GM12878 (cell line): Measurements from ENCODE around the gene KRTAP4-16. TPM values are rescaled to one million over a fixed set of nuclear protein-coding genes. Genes with fewer than 3 reads are reported as not detected.
"Not testable (repeated sequence)": the region's sequence is repeated elsewhere in the genome, so short reads cannot be mapped to it uniquely, and the experiment has no call there.

Experiments used
- ATAC-seq: fragments of 200-7000 bp; cut with Tn5 transposase; 3 replicates; pipeline ENCODE4 v1.9.1; 2020; ENCODE audit warnings: mild to moderate bottlenecking, moderate library complexity
- BruUV-seq: library from RNA; stranded (reverse); fragments of 400-500 nt; replicated peaks from 2 replicates; lab custom pipeline; 2021; lab: Mats Ljungman, UMichigan
- CTCF ChIA-PET: fragments of 300-600 bp; sonication (Branson Sonifier 250); formaldehyde crosslinking; extraction: SDS; loops from one replicate; lab custom pipeline; 2021; ENCODE audit warnings: inconsistent platforms; lab: Yijun Ruan, JAX
- POLR2A ChIA-PET: fragments of 350-600 bp; formaldehyde crosslinking; extraction: SDS; loops from one replicate; lab custom pipeline; 2021; ENCODE audit warnings: inconsistent platforms; lab: Charles Lee
- RAD21 ChIA-PET: fragments of 300-600 bp; sonication (Branson Sonifier 250); formaldehyde crosslinking; loops from one replicate; lab custom pipeline; 2023; ENCODE audit warnings: antibody characterized with exemption; ENCODE audit not compliant: unreplicated experiment; lab: Charles Lee
- SMC1A ChIA-PET: fragments of 300-600 bp; sonication (Branson Sonifier 250); formaldehyde crosslinking; loops from one replicate; lab custom pipeline; 2023; ENCODE audit not compliant: unreplicated experiment, uncharacterized antibody; lab: Charles Lee
- DNase-seq: peaks from one replicate; pipeline ENCODE4 v3.0.0-alpha.2; 2011; ENCODE audit warnings: low read depth, low spot score
- FAIRE-seq: peaks from 3 replicates; lab custom pipeline; 2011; peaks lifted over from hg19 to GRCh38; lab: Jason Lieb, UNC
- H2AFZ ChIP-seq: 2 replicates; pipeline ENCODE4 v1.6.0; 2011; ENCODE audit warnings: low read depth, low read length, control low read depth; ENCODE audit not compliant: control insufficient read depth
- H3K27ac ChIP-seq: 2 replicates; pipeline ENCODE4 v1.5.1; 2011; ENCODE audit warnings: control low read depth; ENCODE audit not compliant: control insufficient read depth, insufficient read depth
- H3K27me3 ChIP-seq, 2 experiments: replicated peaks in 1 of 2; 2 replicates each; pipeline versions ENCODE4 v1.6.0 to v1.6.1; 2011; ENCODE audit warnings: low read length in 1 of 2; ENCODE audit not compliant: control insufficient read depth in 2 of 2, insufficient read depth in 2 of 2
- H3K36me3 ChIP-seq, 2 experiments: 2 replicates each; pipeline ENCODE4 v1.5.1; 2011; ENCODE audit warnings: low read length in 1 of 2; ENCODE audit not compliant: control insufficient read depth in 2 of 2, insufficient read depth in 2 of 2
- H3K4me1 ChIP-seq: 2 replicates; pipeline ENCODE4 v1.6.1; 2011; ENCODE audit warnings: mild to moderate bottlenecking, low read length, moderate library complexity, mixed read lengths; ENCODE audit not compliant: control insufficient read depth, insufficient read depth
- H3K4me2 ChIP-seq: 2 replicates; pipeline ENCODE4 v1.6.0; 2011; ENCODE audit warnings: control low read depth; ENCODE audit not compliant: control insufficient read depth, insufficient read depth
- H3K4me3 ChIP-seq: fragments of 200-600 bp; sonication (generic); 2 replicates; pipeline ENCODE4 v1.5.1; 2016
- H3K79me2 ChIP-seq: 2 replicates; pipeline ENCODE4 v1.6.0; 2011; ENCODE audit warnings: low read length; ENCODE audit not compliant: control insufficient read depth, insufficient read depth
- H3K9ac ChIP-seq: 2 replicates; pipeline ENCODE4 v1.8.0; 2011; ENCODE audit warnings: low read length, control low read depth, mixed read lengths; ENCODE audit not compliant: control insufficient read depth, insufficient read depth
- H3K9me3 ChIP-seq: replicated peaks from 3 replicates; pipeline ENCODE4 v1.5.1; 2011; ENCODE audit warnings: mild to moderate bottlenecking, low read length; ENCODE audit not compliant: control insufficient read depth, insufficient read depth
- H4K20me1 ChIP-seq: 2 replicates; pipeline ENCODE4 v1.6.0; 2011; ENCODE audit not compliant: control insufficient read depth, insufficient read depth
- IRF4 ChIP-seq: IDR thresholded peaks from 2 replicates; pipeline ENCODE4 v1.6.1; 2011; ENCODE audit warnings: low read depth, low read length
- SIX5 ChIP-seq: IDR thresholded peaks from 2 replicates; pipeline ENCODE4 v1.6.1; 2011; ENCODE audit warnings: mild to moderate bottlenecking, low read depth, low read length, moderate library complexity; ENCODE audit not compliant: severe bottlenecking
- TCF3 ChIP-seq: IDR thresholded peaks from 2 replicates; pipeline ENCODE4 v1.6.1; 2012; ENCODE audit warnings: low read depth, mild to moderate bottlenecking, low read length, borderline replicate concordance; ENCODE audit not compliant: insufficient read depth
- WRNIP1 ChIP-seq: IDR thresholded peaks from 2 replicates; pipeline ENCODE4 v1.6.1; 2011; ENCODE audit warnings: low read depth, low read length, improper control_type of control experiment, borderline replicate concordance
- ZBED1 ChIP-seq: IDR thresholded peaks from 2 replicates; pipeline ENCODE4 v1.6.1; 2016; ENCODE audit warnings: borderline replicate concordance
- ZNF207 ChIP-seq: fragments of 450-650 bp; IDR thresholded peaks from 2 replicates; pipeline ENCODE4 v1.6.1; 2014; ENCODE audit warnings: antibody characterized with exemption, mild to moderate bottlenecking, borderline replicate concordance
- whole genome bisulfite sequencing: methylation state at CpG from one replicate; pipeline ENCODE4 v1.1.6; 2016; ENCODE audit warnings: low lambda C conversion rate; ENCODE audit not compliant: insufficient replicate concordance, insufficient coverage; ENCODE audit errors: missing lambda C conversion rate; 5-methylcytosine and 5-hydroxymethylcytosine counted together
- in situ Hi-C: fragments of 300-500 bp; cut with MboI; formaldehyde crosslinking; loops from 9 replicates; pipeline ENCODE4 v1.14.3; 2018; ENCODE audit warnings: mixed read lengths
- intact Hi-C: fragments of 100-400 bp; cut with micrococcal nuclease; formaldehyde crosslinking; loops from one replicate; pipeline ENCODE4 v1.14.2; 2022; ENCODE audit not compliant: unreplicated experiment
- polyA plus RNA-seq, 11 experiments: library from polyadenylated mRNA; depleted of rRNA in 4 of 11; unstranded in 6 of 11; stranded (reverse) in 5 of 11; fragments of >200 nt; fragmentation: Nextera tagmentation in 4 of 11; fragmentation: Illumina TruSeq in 1 of 11; extraction: Ambion mirVana in 4 of 11; extraction: Trizol in 1 of 11; gene quantifications; 1 replicate in 1 of 11; 2 replicates in 10 of 11; pipeline versions ENCODE4 v1.2.1 to v1.2.3, GENCODE V29; 2011 to 2016; ENCODE audit warnings: inconsistent platforms in 2 of 11, missing spikeins in 2 of 11, low read depth in 1 of 11
- total RNA-seq, 4 experiments: library from RNA; depleted of rRNA in 3 of 4; stranded (reverse); fragments of >200 nt in 3 of 4; fragmentation: Illumina TruSeq in 1 of 4; extraction: Trizol in 1 of 4; gene quantifications; 2 replicates each; pipeline versions ENCODE4 v1.2.1 to v1.2.3, GENCODE V29; 2013 to 2021
- TF ChIP-seq, protein P1 (sequence below): fragments of 450-650 bp; IDR thresholded peaks from 2 replicates; pipeline ENCODE4 v1.6.1; 2017; ENCODE audit warnings: mild to moderate bottlenecking, moderate library complexity

KRTAP4-16 gene
- total and polyA plus RNA-seq, 10 of the 15 experiments (the other 5 are each of a cell fraction or from before 2014, with no cell fraction given): not detected

DNA sequence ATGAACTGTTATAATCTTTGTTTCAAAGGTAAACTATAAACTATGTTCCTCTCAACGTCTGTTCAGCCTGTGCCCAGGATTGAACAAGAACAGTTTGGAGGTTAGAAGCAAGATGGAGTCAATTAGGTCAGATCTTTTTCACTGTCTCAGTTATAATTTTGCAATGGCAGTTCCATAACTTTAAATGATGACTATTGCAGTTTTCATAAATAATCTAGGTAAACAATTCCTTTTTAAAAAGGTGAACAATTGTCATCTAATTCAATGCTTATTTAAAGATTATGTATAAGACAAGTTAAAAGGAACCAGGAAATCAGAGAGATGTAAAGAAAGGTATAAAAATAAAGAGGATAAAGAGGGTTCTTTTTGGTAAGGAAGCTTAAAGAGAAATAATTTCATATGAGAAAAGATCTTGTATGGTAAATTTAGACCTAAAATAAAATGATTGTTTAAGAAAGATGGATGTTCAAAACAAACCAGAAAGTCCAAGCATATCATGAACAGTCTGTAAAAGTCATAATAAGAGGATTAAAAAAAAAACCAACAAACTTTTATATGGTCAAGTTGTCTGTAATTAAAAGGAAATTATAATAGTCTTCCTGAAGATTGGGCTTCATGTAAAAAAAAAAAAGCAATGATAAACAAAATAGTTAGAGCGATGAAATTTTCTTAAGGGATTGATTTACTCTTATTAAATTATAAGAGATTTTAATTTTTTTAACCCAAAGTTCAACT, 9.3 kb upstream of the KRTAP4-16 start (continued):
- no peak for TF ChIP-seq ZNF207
- no peak for TF ChIP-seq ZBED1
- no peak for TF ChIP-seq WRNIP1
- TF ChIP-seq SIX5: no peak
- no peak for TF ChIP-seq TCF3
- TF ChIP-seq, protein P1, sequence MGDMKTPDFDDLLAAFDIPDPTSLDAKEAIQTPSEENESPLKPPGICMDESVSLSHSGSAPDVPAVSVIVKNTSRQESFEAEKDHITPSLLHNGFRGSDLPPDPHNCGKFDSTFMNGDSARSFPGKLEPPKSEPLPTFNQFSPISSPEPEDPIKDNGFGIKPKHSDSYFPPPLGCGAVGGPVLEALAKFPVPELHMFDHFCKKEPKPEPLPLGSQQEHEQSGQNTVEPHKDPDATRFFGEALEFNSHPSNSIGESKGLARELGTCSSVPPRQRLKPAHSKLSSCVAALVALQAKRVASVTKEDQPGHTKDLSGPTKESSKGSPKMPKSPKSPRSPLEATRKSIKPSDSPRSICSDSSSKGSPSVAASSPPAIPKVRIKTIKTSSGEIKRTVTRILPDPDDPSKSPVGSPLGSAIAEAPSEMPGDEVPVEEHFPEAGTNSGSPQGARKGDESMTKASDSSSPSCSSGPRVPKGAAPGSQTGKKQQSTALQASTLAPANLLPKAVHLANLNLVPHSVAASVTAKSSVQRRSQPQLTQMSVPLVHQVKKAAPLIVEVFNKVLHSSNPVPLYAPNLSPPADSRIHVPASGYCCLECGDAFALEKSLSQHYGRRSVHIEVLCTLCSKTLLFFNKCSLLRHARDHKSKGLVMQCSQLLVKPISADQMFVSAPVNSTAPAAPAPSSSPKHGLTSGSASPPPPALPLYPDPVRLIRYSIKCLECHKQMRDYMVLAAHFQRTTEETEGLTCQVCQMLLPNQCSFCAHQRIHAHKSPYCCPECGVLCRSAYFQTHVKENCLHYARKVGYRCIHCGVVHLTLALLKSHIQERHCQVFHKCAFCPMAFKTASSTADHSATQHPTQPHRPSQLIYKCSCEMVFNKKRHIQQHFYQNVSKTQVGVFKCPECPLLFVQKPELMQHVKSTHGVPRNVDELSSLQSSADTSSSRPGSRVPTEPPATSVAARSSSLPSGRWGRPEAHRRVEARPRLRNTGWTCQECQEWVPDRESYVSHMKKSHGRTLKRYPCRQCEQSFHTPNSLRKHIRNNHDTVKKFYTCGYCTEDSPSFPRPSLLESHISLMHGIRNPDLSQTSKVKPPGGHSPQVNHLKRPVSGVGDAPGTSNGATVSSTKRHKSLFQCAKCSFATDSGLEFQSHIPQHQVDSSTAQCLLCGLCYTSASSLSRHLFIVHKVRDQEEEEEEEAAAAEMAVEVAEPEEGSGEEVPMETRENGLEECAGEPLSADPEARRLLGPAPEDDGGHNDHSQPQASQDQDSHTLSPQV: no peak
- TF ChIP-seq IRF4: no peak

DNA sequence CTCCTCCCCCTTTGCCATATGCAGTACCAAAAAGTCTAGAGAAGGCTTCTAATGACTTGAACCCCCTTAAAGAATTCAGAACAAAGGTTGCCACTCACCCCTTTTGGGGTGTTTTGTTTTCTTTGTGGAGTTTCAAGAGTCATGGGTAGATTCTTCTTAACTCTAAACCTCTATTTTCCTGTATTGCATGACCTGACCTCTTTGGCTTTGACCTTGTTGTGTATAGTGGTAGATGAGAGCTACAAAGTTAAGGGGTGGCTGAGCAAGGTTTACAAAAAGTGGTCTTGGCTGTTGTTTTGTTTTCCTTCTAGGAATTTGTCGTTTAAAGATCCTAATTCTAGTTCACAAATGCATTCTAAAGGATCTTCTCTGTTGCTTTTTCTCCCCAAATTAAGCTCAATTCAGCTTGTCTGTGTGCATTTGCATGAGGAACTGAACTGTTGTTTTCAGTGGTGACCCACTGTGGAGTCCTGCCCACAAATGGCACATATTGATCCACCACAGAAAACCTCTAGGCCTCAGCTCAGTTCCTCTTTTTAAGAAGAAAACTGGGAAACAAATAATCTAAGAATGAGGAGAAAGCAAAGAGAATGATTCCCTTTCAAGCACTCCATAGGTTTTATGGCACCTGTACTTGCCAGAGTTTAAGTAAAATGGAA, 6.8 kb upstream of the KRTAP4-16 start:
- SMC1A ChIA-PET, intact Hi-C loops, H3K79me2 ChIP-seq, H3K36me3 ChIP-seq, in situ Hi-C loops, CTCF ChIA-PET, H3K4me1 ChIP-seq, H2AFZ ChIP-seq, H3K27ac ChIP-seq, POLR2A ChIA-PET, H3K27me3 ChIP-seq, FAIRE-seq, BruUV-seq, DNase-seq, RAD21 ChIA-PET, ATAC-seq, H3K4me3 ChIP-seq, H4K20me1 ChIP-seq, H3K9ac ChIP-seq, H3K9me3 ChIP-seq: not testable (repeated sequence)
- 0 out of 2 replicates have a peak overlapping the region, but pooled peaks have one; percentile 7 for H3K4me2 ChIP-seq
- WGBS: 0% methylated on average over 1 of the region's 1 CpG
